GM10248 (cell line): ENCODE measurements around the gene SNAP47.

Experiments used
- CTCF ChIA-PET: fragments of 300-600 bp; sonication (Branson Sonifier 250); formaldehyde crosslinking; extraction: SDS; loops from one replicate; lab custom pipeline; 2021; ENCODE audit warnings: antibody characterized with exemption; lab: Yijun Ruan, JAX
- POLR2A ChIA-PET: fragments of 350-650 bp; sonication (Branson Sonifier 250); formaldehyde crosslinking; extraction: SDS; loops from one replicate; lab custom pipeline; 2020; ENCODE audit warnings: antibody characterized with exemption; lab: Yijun Ruan, JAX
- DNase-seq: peaks from one replicate; pipeline ENCODE4 v3.0.0; 2012; ENCODE audit errors: extremely low spot score
- TF ChIP-seq, protein P1 (sequence below): IDR thresholded peaks from 2 replicates; pipeline ENCODE4 v1.5.1; 2012; ENCODE audit warnings: mild to moderate bottlenecking, low read depth; ENCODE audit errors: extremely low read depth, missing control alignments, control extremely low read depth

Gene SNAP47

DNA sequence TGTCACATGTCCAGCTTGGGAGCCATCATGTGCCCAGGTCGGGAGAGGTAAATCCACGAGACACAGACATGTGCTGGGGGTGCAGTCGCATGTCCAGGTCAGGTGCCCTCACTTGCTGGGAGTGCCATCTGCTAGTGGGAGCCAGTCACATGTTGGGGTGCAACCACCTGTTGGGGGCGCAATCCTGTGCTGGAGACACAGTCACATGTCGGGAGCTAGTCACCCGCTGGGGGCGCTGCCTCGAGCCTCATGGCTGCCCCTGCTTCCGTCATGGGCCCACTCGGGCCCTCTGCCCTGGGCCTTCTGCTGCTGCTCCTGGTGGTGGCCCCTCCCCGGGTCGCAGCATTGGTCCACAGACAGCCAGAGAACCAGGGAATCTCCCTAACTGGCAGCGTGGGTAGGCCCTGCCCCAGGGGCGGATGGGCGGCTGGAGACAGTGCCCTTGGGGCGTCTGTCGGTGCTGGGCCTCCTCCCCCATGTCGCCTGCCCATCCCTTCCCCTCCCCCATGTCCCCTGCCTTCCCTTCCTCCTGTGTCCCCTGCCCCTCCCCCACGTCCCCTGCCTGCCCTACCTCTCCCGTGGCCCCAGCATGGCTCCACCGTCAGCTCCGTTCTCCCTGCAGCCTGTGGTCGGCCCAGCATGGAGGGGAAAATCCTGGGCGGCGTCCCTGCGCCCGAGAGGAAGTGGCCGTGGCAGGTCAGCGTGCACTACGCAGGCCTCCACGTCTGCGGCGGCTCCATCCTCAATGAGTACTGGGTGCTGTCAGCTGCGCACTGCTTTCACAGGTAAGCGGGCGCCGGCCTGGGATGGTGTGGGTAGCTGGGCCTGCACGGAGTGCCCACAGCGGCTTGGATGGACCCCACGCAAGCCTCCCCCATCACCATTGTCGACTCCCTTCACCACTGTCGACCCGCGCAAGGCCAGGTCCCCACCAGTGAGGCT lies 80.5 kb downstream of the SNAP47 start, which contains the start of gene PRSS38:
Gene PRSS38 (plus strand): TSS at position 208 of the 942 bp plus-strand sequence. CDS start 42 bp downstream, at position 250.
- DNase-seq: no peak
- TF ChIP-seq, protein P1, sequence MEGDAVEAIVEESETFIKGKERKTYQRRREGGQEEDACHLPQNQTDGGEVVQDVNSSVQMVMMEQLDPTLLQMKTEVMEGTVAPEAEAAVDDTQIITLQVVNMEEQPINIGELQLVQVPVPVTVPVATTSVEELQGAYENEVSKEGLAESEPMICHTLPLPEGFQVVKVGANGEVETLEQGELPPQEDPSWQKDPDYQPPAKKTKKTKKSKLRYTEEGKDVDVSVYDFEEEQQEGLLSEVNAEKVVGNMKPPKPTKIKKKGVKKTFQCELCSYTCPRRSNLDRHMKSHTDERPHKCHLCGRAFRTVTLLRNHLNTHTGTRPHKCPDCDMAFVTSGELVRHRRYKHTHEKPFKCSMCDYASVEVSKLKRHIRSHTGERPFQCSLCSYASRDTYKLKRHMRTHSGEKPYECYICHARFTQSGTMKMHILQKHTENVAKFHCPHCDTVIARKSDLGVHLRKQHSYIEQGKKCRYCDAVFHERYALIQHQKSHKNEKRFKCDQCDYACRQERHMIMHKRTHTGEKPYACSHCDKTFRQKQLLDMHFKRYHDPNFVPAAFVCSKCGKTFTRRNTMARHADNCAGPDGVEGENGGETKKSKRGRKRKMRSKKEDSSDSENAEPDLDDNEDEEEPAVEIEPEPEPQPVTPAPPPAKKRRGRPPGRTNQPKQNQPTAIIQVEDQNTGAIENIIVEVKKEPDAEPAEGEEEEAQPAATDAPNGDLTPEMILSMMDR: no peak
- ChIA-PET CTCF (no interaction called here), POLR2A (no interaction called here)

DNA sequence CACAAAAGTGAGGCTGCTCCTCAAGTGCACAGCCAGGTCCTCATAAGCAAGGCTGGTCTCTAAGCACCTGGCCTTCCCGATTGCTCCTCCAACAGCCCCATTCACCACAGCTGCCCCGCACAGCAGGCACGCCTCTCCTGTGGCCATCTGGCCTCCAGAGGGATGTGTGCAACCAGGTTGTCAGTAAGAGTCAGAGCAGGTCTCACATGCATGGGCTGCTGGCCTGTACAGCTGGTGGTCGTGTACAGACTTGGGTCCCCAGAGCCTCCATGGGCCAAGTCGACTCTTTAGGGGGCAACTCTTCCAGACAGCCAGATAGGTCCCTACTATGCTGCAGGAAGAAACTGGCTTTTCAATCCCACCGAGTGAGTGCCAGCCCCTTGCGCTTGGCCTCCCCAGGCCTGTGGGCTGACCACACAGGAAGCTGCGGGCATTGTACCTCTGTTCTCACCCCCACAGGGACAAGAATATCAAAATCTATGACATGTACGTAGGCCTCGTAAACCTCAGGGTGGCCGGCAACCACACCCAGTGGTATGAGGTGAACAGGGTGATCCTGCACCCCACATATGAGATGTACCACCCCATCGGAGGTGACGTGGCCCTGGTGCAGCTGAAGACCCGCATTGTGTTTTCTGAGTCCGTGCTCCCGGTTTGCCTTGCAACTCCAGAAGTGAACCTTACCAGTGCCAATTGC lies 81.7 kb downstream of the SNAP47 start:
- DNase-seq: no peak
- ChIA-PET POLR2A (no interaction called here), CTCF (interaction anchor here (1.5 kb wide), 1 partner anchor 9 kb away, joined by 4 read pairs; no protein-coding TSS in a partner anchor)
- TF ChIP-seq, protein P1: no peak

DNA sequence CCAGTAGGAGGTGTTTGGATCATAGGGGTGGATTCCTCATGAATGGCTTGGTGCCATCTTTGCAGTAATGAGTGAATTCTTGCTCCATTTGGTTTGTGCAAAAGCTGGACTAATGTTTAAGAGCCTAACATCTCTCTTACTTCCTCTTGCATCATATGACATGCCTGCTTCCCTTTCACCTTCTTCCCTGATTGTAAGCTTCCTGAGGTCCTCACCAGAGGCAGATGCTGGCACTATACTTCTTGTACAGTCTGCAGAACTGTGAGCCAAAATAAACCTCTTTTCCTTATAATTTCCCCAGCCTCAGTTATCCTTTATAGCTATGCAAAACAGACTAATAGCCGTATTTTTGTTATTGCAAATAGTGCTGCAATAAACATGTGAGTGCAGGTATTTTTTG lies 88.3 kb downstream of the SNAP47 start:
- ChIA-PET CTCF (no interaction called here), POLR2A (no interaction called here)
- TF ChIP-seq, protein P1: no peak
- no peak for DNase-seq

DNA sequence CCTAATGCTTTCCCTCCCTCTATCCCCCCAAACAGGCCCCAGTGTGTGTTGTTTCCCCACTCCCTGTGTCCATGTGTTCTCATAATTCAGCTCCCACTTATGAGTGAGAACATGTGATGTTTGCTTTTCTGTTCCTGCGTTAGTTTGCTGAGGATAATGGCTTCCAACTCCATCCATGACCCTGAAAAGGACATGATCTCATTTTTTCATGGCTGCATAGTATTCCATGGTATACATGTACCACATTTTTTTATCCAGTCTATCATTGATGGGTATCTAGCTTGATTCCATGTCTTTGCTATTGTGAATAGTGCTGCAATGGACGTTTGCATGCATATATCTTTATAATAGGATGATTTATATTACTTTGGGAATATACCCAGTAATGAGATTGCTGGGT lies 89.0 kb downstream of the SNAP47 start:
- CTCF ChIA-PET: no interaction called here
- TF ChIP-seq, protein P1: no peak
- DNase-seq: no peak
- POLR2A ChIA-PET: no interaction called here

DNA sequence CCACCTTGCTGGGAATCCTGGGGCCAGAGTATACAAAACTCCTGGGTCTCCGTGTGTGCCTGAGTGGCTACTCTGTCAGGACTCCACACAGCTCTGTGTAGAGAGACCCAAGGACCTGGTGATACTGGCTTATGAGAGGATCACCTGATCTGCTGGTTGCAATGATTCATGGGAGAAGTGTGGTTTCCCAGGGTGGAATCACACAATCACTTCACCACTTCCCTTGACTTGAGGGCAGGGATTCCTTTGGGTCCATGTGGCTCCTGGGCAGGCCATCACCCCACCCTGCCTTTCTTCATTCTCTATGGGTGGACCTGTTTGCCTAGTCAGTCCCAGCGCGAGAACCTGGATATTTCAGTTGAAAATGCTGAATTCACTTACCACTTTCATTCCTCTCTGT lies 93.6 kb downstream of the SNAP47 start:
- TF ChIP-seq, protein P1: no peak
- DNase-seq: no peak
- POLR2A ChIA-PET: no interaction called here
- CTCF ChIA-PET: no interaction called here
